ENCODE data around the gene CDH5.

DNA sequence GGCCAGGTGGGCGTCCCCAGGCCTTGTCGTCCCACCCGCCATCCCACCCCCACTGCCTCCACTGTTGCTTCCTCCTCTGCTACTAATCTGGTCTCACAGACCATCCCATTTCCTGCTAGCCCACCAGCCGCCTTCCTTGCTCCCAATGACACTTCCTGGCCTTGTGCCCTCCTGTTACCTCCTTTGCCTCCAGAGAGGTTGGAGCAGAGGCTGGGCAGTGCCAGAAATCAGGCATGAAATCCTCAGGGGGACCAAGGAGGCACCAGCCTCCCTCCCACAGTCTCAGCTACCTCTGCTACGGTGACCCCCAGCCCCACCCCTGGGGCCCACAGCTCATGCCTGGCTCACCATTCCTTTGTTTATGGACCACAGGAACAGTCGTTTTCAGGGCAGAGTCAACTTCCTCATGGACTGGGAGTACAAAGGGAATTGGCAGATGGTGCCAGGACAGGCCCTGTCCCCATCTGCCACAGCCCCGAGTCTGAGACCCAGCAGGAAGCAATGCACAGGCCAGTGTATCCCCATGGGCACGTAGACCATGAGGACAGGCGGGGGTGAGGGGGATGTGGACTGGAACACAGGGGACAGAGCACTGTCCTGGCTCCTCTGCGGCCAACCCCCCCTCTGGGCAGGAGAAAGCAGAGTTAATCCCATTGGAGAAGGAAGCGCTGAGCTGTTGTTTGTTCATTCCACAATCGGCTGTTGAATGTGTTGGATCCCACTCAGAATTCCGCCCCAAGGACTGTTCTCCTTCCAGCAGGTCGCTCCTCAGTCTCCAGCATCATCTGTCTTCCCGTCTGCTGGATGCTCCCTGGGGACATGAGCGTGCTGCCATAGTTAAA lies 2.2 kb upstream of the CDH5 start:
- TF ChIP-seq, protein P1, sequence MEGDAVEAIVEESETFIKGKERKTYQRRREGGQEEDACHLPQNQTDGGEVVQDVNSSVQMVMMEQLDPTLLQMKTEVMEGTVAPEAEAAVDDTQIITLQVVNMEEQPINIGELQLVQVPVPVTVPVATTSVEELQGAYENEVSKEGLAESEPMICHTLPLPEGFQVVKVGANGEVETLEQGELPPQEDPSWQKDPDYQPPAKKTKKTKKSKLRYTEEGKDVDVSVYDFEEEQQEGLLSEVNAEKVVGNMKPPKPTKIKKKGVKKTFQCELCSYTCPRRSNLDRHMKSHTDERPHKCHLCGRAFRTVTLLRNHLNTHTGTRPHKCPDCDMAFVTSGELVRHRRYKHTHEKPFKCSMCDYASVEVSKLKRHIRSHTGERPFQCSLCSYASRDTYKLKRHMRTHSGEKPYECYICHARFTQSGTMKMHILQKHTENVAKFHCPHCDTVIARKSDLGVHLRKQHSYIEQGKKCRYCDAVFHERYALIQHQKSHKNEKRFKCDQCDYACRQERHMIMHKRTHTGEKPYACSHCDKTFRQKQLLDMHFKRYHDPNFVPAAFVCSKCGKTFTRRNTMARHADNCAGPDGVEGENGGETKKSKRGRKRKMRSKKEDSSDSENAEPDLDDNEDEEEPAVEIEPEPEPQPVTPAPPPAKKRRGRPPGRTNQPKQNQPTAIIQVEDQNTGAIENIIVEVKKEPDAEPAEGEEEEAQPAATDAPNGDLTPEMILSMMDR (IDR thresholded peaks at IDR 0.05): no peak
- TF ChIP-seq EZH2 (IDR thresholded peaks at IDR 0.05) (no peak), EZH2phosphoT487 (IDR thresholded peaks at IDR 0.05) (no peak)

All from neural progenitor cell (in vitro differentiated cells).